ENCODE measurements around the gene EHD4.

EHD4 gene

DNA sequence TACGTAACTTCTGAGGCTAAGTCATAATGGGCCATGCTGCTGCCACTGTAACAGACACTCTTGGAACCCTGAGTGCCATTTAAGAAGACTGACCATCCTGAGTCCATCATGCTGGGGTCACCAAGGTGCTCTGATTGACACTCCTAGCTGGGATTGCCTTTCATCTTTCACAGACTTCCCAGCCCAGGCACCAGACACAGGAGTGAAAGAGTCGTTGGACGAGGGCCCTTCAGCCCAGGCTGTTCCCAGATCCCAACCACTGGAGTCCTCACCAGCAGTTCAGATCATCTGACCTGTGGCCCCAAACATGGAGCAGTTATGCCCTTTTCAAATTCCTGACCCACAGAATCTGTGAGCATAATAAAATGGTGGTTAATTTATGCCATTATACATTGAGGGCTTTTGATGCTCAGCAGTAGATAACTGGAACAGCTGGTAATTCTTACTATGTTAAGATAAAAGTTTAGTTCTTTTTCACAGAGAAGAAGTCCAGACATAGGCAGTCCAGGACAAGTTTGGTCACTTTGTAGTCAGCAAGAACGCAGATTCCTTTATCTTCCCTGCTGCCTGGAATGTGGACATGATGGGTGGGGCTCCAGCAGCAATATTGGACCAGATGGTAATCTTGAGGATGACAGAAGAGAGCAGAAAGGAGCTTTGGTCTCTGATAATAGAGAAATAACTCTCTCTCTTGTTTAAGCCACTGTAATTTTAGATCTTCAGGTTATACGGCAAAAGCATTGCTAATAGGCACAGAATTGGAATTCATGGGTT is 7.3 kb upstream of the EHD4 start:
- DNase-seq, result no peak

DNA sequence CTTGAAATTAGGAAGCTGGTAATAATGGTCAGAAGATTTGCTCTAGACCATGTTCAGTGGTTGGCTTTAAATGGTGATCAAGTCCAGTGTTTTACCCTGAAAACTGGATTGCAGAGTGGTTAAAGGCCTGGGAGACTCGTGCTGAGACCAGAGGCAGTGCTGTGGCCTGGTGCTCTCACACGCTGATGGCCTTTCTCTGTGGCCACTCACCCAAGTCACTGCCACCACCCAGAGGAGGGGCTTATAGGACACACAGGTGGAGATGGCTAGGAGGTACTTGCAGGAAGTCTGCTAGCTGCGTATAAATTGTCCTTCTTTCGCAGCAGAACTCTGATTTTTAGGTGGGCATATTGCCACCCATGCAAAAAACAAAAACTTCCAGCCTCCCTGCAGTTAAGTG is 6.2 kb upstream of the EHD4 start:
- no peak for DNase-seq

DNA sequence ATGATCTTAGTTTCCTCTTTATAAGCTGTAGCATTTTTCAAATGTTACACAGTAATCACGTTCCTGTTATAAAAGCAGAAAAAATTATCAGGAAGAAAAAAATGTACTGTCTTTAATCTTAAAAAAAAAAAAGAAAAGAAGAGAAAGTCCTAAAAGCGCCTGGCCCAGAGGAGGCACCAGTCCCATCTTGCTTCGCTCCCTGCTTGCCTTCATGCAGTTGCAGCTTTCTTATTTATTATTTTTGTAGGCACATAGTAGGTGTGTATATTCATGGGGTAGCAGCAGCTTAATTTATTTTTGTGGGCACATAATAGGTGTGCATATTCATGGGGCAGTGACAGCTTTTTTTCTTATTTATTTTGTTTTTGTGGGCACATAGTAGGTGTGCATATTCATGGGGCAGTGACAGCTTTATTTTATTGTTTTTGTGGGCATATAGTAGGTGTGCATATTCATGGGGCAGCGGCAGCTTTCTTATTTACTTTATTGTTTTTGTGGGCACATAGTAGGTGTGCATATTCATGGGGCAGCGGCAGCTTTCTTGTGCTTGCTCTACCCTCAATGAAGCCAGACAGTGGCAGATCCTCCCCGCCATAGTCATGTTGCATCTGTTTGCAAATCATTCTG is 5.5 kb upstream of the EHD4 start:
- DNase-seq, result no peak

DNA sequence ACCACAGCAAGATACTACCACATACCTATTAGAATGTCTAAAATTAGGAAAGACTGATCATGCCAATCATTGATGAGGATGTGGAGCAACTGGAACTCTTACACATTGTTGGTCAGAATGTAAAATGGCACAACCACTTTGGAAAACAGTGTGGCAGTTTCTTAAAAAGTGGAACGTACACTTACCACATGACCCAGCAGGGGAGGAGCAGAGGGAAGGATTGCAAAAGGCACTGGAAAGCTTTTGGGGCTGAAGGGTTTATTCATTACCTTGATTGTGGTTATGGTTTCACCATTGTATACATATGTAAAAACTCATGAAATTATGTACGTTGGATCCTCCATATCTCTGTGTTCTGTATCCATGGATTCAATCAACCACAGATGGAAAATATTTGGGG is 3.3 kb upstream of the EHD4 start:
- DNase-seq, result no peak

DNA sequence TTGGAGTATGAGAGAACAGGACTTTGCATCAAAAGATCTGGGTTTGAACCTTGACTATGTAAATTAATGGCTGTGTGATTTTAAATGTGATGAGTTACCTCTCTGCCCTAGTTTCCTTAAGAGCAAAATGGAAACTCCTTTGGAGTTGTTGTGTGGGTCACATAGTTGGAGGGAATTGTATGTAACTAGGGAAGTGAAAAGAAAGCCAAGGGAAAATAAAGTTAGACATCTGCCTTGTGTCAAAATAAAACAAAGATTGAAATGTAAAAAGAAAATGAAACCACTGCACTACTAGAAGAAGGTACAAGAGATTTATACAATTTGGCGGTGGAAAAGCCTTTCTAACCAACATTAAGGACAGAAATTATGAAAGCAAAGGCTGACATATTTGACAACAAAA is 1.7 kb upstream of the EHD4 start:
- no peak for DNase-seq

DNA sequence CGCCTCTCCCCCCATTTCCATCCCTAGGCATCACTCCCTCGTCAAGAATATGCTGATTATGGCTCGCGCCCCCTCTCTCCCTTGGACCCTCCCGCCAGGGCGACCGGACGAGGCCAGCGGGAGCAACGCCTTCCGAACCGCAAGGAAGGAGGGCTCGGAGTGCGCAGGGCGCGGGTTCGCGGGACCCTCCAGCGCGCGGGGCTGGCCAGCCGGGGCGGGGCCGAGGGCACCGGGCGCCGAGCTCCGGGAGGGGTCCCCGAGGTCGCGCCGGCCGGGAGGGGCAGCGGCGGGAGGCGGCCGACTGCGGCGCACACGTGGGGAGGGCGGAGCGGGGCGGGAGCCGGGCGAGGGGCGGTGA is 483 bp downstream of the EHD4 start:
- DNase-seq, result no peak

DNA sequence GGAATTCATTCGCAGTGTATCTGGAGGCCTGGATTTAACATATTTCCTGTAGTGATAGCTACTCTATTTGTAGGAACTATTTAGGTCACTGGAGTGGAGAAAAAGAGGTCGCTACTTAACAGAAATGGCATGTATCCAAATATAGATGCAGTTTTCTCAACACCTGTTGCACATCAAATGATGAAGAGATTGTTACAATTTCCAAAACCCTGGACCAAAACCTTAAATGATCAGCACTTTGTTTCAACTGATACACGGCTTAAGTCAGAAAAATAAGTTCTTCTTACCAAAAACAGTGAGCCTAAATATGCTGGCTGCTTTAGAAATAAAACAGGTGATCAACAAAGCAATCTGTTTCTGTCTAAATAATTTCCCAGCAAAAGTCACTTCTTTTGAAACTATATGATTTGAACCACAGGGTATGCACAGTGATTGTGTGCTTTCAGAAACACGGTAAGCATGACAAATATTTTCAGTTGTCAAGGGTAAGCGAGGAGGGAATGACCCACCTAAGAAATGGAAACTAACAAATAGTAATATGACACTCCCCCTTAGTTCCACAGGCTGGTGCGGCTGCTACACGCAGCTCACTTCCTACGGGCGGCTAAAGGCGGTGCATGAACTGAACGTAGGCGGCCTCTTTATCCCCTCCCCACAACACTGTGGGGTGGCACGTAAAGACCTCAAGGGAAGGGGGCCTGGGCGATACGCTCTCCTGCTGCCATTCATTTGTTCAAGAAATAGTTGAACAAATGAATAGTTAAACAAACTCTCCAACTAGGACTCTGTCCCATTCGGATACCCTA is 1.1 kb downstream of the EHD4 start:
- peak; percentile 82 to 85 for DNase-seq

DNA sequence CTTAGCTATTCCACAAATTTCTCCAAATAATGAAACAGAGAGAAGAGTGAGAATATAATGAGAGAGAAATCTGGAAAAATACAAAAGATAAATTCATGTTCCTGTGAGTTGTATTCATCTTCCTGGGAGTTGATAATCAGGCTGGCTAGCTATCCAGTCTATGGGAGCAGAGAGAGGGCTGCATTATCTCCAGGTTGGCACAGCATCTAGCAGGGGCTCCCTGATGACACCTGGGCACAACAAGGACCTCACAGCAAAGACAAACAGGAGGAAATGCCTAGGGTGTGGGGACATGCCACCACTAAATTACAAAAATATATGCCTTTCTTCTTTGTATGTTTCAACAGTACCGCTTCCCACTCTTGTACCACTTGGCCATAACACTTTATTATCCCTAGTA is 1.9 kb downstream of the EHD4 start:
- DNase-seq, result no peak

DNA sequence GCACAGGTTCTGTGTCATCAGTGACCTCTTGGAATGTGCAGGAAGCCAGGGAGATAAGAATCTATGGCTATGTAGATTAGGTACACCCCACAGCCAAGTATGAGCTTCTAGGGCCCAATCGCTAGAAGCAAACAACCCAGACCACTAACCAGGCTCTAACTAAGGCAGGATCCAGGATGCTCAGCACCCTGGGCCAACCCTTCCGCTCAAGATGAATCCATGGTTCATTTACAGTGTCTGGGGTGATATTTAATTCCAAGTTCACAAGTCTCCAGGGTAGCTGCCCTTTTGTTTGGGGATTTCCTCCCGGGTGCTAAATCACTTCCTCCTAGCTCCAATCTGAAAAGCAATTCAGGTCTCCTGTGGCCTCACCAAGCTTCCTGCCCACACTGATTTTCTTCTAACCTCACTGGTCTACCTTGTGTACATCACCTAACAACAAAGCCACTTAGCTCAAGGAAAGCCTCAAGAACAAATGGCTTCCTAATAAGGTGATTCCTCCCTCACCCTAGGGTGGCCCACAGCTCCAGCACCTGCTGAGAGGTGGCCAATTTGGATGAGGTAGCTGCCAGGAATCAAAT is 2.4 kb downstream of the EHD4 start:
- peak; percentile 56 to 82 for DNase-seq

DNA sequence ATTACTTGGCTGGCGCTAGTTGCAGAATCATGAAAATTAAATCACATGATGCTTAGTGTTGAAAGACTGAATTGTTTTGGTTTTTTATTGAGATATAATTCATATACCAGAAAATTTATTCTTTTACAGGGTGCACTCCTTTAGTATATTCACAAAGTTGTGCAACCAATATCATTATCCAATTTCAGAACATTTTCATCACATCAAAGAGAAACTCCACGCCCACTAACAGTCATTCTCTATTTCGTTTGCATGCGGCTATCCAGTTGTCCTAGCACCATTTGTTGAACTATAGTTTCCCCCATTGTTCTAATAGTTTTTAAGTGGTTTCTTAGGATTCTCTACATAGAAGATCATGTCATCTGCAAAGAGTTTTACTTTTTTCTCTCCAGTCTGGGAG is 3.7 kb downstream of the EHD4 start:
- no peak for DNase-seq

DNA sequence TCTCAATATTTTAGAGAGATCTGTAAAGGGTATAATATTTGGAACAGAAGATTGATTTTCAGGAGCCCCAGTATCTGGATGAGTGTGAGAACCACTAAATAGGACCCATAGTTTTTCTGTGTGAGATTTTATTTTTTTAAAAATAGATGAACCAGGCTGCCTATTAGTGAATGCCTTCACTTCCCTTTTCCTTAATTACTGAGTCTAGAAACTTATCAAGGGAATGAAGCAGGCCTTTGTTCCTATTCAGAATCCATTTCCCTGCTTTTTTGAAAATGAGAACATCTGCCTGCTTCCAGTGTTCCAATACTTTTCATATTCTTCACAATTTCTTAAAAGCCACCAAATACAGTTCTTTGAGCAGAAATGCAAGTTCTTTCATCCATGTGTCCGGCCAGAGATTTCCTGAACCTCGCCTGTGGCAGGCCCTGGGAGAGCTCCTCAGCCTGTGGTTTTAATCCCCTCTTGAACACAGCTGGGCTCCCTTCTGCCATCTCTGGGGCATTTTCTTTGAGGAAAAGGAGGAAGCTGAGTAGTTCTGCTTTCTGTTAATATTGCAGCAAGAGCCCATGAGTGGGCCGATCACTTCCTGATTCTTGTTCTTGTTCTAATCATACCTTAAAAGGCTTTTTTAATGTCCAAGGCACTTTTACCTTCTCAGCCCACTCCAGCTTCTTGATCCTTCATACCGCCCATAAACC is 4.7 kb downstream of the EHD4 start:
- peak; percentile 26 to 64 for DNase-seq

DNA sequence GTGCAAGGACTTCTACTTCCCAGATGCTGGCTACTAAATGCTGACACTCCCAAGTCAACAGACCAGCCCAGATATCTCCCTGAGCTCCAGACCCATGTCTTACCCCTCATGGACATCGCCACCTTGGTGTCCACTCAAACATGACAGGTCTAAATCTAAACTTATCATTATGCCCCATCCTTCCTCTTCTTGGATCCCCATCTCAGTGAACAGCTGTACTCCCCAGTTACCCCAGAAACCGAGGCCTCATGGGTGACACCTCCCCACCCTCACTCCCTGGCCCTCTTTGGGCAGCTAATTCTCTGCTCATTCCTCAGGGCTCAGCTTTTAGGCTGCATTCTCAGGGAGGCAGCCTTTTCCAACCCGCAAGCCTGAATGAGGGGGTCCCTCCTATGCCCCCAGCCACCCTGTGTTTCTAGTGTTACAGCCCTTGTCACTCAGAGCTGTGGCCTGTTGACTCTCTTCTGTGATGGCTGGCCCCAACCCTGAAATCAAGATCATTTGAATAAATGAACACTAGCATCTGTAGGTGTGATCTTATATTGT is 5.4 kb downstream of the EHD4 start:
- DNase-seq, result no peak

DNA sequence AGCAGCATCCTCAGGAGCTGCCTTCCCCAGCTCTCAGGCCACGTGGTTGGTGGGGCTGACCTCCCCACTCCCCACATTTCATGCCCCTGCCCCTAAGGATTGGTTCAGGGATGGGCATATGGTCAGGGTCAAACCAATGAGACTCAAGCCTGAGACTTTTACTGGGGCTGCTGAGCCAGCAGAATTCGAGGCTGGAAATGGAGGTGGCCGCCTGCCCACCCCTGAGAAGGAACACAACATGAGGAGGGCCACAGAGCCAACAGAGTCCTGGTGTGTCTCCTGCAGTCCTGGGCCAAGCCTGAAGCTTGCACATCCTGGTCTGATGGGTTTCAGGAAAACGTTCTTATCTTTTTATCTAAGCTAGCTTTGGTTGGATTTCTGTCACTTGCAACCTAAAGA is 5.9 kb downstream of the EHD4 start:
- DNase-seq, result no peak

DNA sequence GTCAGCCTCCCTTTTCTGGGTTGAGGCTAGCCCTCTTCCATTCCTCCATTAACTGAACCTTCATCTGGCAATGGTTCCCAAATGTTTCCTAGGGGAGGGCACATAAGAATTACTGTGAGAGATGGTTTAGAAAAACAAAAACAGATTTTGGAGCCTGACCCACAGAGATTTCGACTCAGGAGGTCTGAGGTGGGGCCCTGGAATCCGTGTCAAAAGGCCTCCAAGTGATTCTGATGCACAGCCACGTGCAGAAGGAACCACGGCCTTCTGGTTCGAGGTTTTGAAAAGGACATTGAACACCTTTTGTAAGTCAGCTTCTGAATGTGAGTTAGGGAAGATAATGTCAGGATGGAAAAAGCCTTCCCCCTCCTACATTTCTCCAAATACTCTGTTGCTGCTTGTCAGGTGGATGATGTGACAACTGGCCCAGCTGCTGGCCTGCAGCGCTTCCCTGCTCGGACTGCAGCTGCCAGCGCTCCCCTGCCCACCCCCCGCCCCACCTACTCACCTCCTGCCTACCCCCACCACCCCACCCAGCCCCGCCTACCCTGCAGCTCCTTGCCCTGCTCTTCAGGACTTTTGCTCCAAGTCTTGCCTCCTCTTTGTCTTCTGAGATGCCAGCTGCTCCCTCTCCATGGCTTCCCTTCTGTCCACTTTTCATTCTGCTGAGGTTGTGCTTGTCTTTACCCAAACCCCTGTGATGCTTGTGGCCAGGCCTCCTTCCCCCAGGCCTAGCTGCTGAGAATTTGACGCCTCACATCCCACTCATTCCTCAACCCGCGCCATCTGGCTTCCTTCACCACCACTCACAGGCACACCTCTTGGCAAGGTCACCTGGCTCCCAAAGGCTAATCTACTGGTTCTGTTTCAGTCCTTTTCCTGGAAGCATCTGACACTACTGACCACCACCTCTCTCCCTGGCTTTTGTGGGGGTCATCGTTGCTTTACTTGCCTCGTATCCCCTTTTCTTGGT is 6.6 kb downstream of the EHD4 start:
- no peak for DNase-seq

DNA sequence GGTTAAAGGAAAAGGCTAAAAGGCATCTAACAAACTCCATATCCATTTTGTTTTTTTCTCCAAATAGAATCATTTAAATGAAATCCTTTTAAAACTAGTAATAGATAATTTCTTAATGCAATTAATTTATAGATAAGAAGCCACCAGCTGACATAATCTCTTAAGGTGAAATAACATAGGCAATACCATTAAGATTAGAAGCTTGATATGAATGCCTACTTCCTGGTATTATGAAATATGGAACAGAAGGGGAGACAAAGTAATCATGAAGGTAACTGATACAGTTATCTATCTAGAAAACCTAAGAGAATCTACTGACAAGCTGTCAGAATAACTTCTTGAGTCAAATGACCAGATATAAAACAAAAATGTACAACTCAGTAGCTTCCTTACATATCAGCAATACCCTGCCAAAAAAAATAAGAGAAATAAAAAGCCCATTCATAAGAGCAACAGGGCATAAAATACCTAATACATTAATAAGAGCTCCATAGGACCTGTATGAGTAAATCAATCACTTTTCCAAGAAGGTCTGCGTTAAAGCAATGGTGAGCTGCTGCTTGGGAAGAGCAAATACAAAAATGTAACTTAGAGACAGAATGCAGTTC is 10.7 kb downstream of the EHD4 start:
- no peak for DNase-seq

DNA sequence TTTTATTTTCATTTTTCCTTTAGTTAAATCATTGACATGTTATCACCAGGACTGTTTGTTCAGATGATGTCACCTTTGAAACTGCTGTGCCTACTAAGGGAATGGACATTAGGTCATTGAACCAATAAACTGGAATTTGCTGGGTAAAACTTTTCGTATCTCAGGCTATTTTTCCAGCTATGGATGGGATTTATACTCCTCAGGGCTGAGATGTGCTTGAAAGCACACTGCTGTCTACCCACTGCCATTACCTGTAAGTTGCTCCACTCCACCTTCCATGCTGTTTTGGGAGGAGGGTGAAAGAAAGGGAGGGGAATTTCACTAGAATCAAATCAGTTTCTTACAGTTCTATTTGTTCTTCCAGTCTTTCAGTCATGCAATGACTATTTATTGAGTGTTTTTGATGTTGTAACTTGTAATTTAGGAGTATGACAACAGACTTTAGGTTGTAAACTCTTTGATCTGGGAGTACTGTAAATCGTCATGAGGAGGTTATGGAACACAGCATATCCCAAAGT is 11.3 kb downstream of the EHD4 start:
- no peak for DNase-seq

DNA sequence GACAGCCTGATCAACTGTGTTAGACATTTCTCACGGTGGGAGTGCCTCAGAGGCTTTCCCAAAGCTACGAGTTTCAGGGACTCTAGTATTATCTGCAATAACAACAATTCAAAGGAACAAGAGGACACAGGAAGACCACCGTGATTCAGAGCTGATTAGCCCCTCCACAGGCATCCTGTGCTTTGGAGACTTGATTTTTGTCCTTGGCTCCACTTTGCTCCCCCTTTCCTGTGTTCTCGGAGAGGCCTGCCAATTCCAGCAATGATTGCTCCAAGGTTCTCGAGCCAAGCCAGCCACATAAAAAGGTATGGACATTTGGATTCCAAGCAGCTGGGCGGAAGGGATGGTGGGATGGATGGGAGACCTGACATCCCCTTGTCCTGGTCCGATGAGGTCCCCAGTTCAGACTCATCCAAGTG is 14.3 kb downstream of the EHD4 start:
- no peak for DNase-seq

DNA sequence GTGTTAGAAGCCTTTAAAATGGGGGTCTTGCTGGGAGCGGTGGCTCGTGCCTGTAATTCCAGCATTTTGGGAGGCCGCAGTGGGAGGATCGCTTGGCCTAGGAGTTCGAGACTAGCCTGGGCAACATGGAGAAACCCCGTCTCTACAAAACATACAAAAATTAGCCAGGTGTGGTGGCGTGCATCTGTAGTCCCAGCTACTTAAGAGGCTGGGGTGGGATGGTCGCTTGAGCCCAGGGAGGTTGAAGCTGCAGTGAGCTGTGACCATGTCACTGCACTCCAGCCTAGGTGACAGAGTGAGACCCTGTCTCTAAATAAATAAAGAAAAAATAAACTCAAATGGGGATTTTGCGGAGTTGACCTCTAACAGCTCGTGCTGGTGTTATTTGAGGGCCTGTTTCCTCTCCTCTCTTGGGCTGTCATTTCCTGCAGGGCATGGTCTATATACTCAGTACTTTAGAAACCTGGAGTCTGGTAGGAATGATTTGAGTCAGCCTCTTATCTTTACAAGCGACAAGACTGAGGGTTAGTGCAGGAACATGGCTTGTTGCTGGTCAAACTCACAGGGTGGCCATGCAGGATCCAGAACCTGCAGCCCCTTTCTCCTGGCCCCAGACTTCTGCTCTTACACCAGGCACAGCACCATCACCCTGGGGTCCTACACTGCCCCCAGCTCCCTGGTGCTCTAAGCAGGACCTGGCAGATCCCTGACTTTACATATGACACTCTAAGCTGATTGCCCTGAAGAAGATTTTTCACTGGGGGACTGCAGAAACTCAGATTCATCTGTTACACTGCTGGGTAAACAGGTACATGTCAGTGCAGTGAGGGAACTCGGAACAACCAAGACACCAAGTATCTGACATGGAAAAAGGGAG is 15.1 kb downstream of the EHD4 start:
- no peak for DNase-seq

DNA sequence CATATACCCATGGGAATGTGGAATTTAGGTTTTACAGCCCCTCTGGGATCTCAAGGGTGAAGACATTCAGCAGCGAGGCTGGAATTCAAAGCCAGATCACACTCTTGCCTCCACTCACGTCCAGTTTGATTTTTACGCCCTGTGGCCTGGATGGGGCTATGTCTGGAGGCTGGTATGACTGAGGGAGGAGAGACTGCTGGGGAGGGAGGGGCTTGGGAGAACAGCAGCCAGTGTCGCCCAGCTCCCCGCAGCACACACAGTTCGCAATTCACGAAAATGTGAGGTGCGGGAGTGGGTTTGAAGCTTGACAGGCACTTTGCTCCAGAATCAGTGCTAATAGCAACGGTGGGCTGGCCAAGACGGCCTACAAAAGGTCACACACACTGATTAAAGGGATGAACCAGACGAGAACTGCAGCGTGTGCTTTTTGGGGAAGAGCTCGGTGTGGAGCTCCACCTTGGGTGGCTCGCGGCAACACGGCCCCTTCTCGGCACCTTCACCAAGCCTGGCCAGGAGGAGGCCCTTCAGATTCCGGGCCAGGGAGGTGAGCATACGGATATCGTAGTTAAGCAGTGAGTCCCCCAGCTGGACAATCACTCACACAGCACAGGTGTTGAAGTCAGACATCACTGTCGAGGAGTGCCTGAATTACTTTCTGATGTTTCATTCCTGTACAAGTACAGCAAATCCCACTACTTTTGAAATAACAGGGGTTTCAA is 16.4 kb downstream of the EHD4 start:
- no peak for DNase-seq
